ENCODE data around the gene MDN1. TPM values are rescaled to one million over a fixed set of nuclear protein-coding genes. Genes with fewer than 3 reads are reported as not detected.

The MDN1 gene, protein sequence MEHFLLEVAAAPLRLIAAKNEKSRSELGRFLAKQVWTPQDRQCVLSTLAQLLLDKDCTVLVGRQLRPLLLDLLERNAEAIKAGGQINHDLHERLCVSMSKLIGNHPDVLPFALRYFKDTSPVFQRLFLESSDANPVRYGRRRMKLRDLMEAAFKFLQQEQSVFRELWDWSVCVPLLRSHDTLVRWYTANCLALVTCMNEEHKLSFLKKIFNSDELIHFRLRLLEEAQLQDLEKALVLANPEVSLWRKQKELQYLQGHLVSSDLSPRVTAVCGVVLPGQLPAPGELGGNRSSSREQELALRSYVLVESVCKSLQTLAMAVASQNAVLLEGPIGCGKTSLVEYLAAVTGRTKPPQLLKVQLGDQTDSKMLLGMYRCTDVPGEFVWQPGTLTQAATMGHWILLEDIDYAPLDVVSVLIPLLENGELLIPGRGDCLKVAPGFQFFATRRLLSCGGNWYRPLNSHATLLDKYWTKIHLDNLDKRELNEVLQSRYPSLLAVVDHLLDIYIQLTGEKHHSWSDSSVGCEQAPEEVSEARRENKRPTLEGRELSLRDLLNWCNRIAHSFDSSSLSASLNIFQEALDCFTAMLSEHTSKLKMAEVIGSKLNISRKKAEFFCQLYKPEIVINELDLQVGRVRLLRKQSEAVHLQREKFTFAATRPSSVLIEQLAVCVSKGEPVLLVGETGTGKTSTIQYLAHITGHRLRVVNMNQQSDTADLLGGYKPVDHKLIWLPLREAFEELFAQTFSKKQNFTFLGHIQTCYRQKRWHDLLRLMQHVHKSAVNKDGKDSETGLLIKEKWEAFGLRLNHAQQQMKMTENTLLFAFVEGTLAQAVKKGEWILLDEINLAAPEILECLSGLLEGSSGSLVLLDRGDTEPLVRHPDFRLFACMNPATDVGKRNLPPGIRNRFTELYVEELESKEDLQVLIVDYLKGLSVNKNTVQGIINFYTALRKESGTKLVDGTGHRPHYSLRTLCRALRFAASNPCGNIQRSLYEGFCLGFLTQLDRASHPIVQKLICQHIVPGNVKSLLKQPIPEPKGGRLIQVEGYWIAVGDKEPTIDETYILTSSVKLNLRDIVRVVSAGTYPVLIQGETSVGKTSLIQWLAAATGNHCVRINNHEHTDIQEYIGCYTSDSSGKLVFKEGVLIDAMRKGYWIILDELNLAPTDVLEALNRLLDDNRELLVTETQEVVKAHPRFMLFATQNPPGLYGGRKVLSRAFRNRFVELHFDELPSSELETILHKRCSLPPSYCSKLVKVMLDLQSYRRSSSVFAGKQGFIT (N-terminal part only)
- total RNA-seq = 10 to 100 TPM; 14.5 to 38.6 (median 27.8) TPM

DNA sequence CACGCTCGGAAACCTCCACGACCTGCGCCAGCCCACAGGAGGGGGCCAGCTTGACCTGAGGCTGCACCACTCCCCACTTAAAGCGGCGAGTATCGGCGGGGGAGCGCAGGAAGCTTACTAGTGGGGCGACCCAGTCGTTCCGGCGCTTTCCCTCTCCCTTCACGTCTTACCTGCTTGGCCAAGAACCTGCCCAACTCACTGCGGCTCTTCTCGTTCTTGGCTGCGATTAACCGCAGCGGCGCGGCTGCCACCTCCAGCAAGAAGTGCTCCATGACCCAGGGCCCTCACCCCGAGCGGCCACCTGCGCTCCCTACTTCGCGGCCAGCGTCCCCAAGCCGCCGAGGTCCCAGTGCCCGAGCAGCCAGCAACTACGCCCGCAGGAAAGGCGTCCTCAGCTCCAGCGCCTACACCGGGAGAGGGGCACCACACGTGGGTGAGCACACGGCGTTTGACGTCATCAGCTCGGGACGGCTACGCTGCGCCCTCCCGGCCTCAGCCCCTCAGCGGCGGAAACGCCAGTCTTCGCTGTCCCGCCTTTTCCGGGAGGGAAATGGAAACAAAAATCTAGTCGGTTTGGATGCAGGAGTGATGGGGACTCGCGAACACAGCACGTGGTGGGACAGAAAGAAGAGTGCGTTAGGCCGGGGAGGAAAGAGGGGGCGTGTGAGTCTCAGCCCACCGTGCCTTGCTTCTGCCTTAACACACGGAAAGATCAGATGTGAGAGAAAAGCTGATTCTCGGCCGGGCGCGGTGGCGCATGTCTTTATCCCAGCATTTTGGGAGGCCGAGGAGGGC is at the start of gene MDN1:
TSS of gene MDN1 (minus strand) at position 459 of the 795 bp plus-strand sequence. CDS start at position 272, 187 bp downstream.
- intact Hi-C loops (cut with DNase I; ENCODE audit: low total_unique reads) = no loop called here
- H3K4me3 ChIP-seq (ENCODE audit: low read depth, poor library complexity, severe bottlenecking) = peak within 1 kb of the TSS; percentile 77
- TF ChIP-seq, protein P1, sequence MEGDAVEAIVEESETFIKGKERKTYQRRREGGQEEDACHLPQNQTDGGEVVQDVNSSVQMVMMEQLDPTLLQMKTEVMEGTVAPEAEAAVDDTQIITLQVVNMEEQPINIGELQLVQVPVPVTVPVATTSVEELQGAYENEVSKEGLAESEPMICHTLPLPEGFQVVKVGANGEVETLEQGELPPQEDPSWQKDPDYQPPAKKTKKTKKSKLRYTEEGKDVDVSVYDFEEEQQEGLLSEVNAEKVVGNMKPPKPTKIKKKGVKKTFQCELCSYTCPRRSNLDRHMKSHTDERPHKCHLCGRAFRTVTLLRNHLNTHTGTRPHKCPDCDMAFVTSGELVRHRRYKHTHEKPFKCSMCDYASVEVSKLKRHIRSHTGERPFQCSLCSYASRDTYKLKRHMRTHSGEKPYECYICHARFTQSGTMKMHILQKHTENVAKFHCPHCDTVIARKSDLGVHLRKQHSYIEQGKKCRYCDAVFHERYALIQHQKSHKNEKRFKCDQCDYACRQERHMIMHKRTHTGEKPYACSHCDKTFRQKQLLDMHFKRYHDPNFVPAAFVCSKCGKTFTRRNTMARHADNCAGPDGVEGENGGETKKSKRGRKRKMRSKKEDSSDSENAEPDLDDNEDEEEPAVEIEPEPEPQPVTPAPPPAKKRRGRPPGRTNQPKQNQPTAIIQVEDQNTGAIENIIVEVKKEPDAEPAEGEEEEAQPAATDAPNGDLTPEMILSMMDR (IDR thresholded peaks at IDR 0.05) = no peak
- no peak for TF ChIP-seq POLR2A (IDR thresholded peaks at IDR 0.05)
- WGBS, 2 donors = 0 to 1% methylated on average over 61 to 63 of the region's 65 CpGs
- peak; percentile 88 to 97 for DNase-seq (ENCODE audit: low spot score in 2 of 2)

- intact Hi-C loops (cut with DNase I; ENCODE audit: low total_unique reads) = no loop called here
- no peak for DNase-seq (ENCODE audit: low spot score in 2 of 2)
- 97 to 98% methylated on average over 6 of the region's 6 CpGs for WGBS, 2 donors
- no peak overlapping the region for H3K4me3 ChIP-seq (ENCODE audit: low read depth, poor library complexity, severe bottlenecking)
- TF ChIP-seq, protein P1 (IDR thresholded peaks at IDR 0.05) = no peak
- no peak for TF ChIP-seq POLR2A (IDR thresholded peaks at IDR 0.05)
Measured at GRCh38 chr6:89866024-89866678, 46.6 kb upstream of the MDN1 start.

GRCh38 chr6:89862698-89863097 is 43.1 kb upstream of the MDN1 start:
- 91 to 95% methylated on average over 2 of the region's 2 CpGs for WGBS, 2 donors
- intact Hi-C loops (cut with DNase I; ENCODE audit: low total_unique reads) = no loop called here
- no peak for DNase-seq (ENCODE audit: low spot score in 2 of 2)
- TF ChIP-seq POLR2A (IDR thresholded peaks at IDR 0.05) = no peak
- TF ChIP-seq, protein P1 (IDR thresholded peaks at IDR 0.05) = no peak
- no peak overlapping the region for H3K4me3 ChIP-seq (ENCODE audit: low read depth, poor library complexity, severe bottlenecking)

DNA sequence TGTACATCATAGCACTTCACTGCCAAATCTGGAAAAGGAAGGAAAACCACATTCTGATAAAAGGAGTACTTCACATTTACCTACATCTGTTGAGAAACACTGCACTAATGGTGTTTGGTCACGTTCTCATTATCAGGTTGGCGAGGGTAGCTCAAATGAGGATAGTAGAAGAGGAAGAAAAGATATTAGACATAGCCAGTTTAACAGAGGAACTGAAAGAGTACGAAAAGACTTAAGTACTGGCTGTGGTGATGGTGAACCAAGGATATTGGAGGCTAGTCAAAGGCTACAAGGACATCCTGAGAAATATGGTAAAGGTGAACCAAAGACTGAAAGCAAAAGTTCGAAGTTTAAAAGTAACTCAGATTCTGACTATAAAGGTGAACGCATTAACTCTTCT is 42.7 kb upstream of the MDN1 start:
- no peak for TF ChIP-seq POLR2A (IDR thresholded peaks at IDR 0.05)
- H3K4me3 ChIP-seq (ENCODE audit: low read depth, poor library complexity, severe bottlenecking) = no peak overlapping the region
- no peak for DNase-seq (ENCODE audit: low spot score in 2 of 2)
- intact Hi-C loops (cut with DNase I; ENCODE audit: low total_unique reads) = no loop called here
- WGBS, 2 donors = 93 to 96% methylated on average over 5 of the region's 5 CpGs

GRCh38 chr6:89859744-89860143 is 40.1 kb upstream of the MDN1 start:
- DNase-seq (ENCODE audit: low spot score in 2 of 2) = no peak
- intact Hi-C loops (cut with DNase I; ENCODE audit: low total_unique reads) = no loop called here
- no peak overlapping the region for H3K4me3 ChIP-seq (ENCODE audit: low read depth, poor library complexity, severe bottlenecking)
- TF ChIP-seq, protein P1 (IDR thresholded peaks at IDR 0.05) = no peak
- TF ChIP-seq POLR2A (IDR thresholded peaks at IDR 0.05) = no peak
- WGBS, 2 donors = 96% methylated on average over 4 of the region's 4 CpGs
